Keratinocyte (primary cell): Measurements from ENCODE around the gene LGR6. TPM values are rescaled to one million over a fixed set of nuclear protein-coding genes. Genes with fewer than 3 reads are reported as not detected.

ENCODE experiments used
- DNase-seq: peaks from one replicate; pipeline ENCODE4 v3.0.0-alpha.2; 2011; ENCODE audit warnings: low read depth, missing footprints, low spot score
- FAIRE-seq: peaks from 2 replicates; lab custom pipeline; 2011; peaks lifted over from hg19 to GRCh38; lab: Jason Lieb, UNC
- H2AFZ ChIP-seq: 2 replicates; pipeline ENCODE4 v1.6.0; 2012; ENCODE audit warnings: low read length, control low read depth, inconsistent platforms; ENCODE audit not compliant: control insufficient read depth
- H3K27ac ChIP-seq: 2 replicates; pipeline ENCODE4 v1.5.1; 2011; ENCODE audit warnings: low read length; ENCODE audit not compliant: control insufficient read depth, insufficient read depth
- H3K27me3 ChIP-seq: 3 replicates; pipeline ENCODE4 v1.6.0; 2011; ENCODE audit warnings: low read length; ENCODE audit not compliant: control insufficient read depth, insufficient read depth; ENCODE audit errors: extremely low read depth
- H3K36me3 ChIP-seq, 2 experiments: 2 replicates in 1 of 2; 3 replicates in 1 of 2; pipeline ENCODE4 v1.5.1; 2011; ENCODE audit warnings: low read length in 2 of 2, mild to moderate bottlenecking in 1 of 2; ENCODE audit not compliant: control insufficient read depth in 2 of 2, insufficient read depth in 2 of 2; ENCODE audit errors: extremely low read depth in 1 of 2
- H3K4me1 ChIP-seq: 3 replicates; pipeline ENCODE4 v1.5.1; 2011; ENCODE audit warnings: low read length; ENCODE audit not compliant: control insufficient read depth, insufficient read depth; ENCODE audit errors: extremely low read depth
- H3K4me2 ChIP-seq: 3 replicates; pipeline ENCODE4 v1.6.0; 2011; ENCODE audit warnings: low read depth, low read length; ENCODE audit not compliant: control insufficient read depth, insufficient read depth; ENCODE audit errors: extremely low read depth
- H3K4me3 ChIP-seq, 3 experiments: fragments of 200-600 bp in 1 of 3; sonication (generic) in 1 of 3; 2 replicates in 2 of 3; 3 replicates in 1 of 3; pipeline ENCODE4 v1.5.1; 2011 to 2016; ENCODE audit warnings: low read length in 3 of 3, mild to moderate bottlenecking in 3 of 3, control low read depth in 2 of 3, inconsistent platforms in 1 of 3, low read depth in 1 of 3, mixed read lengths in 1 of 3, mixed run types in 1 of 3, moderate library complexity in 1 of 3; ENCODE audit not compliant: control insufficient read depth in 2 of 3, insufficient read depth in 2 of 3; ENCODE audit errors: extremely low read depth in 1 of 3
- H3K79me2 ChIP-seq: 2 replicates; pipeline ENCODE4 v1.6.0; 2012; ENCODE audit warnings: low read length; ENCODE audit not compliant: control insufficient read depth, insufficient read depth
- H3K9ac ChIP-seq: 3 replicates; pipeline ENCODE4 v1.6.0; 2011; ENCODE audit warnings: low read length; ENCODE audit not compliant: control insufficient read depth, insufficient read depth; ENCODE audit errors: extremely low read depth
- H3K9me1 ChIP-seq: 3 replicates; pipeline ENCODE4 v1.6.0; 2011; ENCODE audit warnings: low read length; ENCODE audit not compliant: control insufficient read depth, insufficient read depth; ENCODE audit errors: extremely low read depth
- H3K9me3 ChIP-seq: 2 replicates; pipeline ENCODE4 v1.5.1; 2012; ENCODE audit warnings: low read depth, low read length; ENCODE audit not compliant: control insufficient read depth
- H4K20me1 ChIP-seq: 3 replicates; pipeline ENCODE4 v1.6.0; 2011; ENCODE audit warnings: low read length; ENCODE audit not compliant: control insufficient read depth, insufficient read depth; ENCODE audit errors: extremely low read depth
- EZH2 ChIP-seq: IDR thresholded peaks from one replicate; pipeline ENCODE4 v1.6.1; 2012; ENCODE audit warnings: inconsistent platforms, mild to moderate bottlenecking, low read length, moderate library complexity
- dilution Hi-C: fragments of 300-500 bp; cut with MboI; formaldehyde crosslinking; loops from one replicate; pipeline ENCODE4 v1.7.0; 2020; ENCODE audit warnings: low sequenced_read_pairs; ENCODE audit not compliant: extremely low pct_ligation_motif_present
- polyA plus RNA-seq, 5 experiments: library from polyadenylated mRNA; depleted of rRNA in 3 of 5; stranded (reverse) in 3 of 5; stranded (forward) in 1 of 5; unstranded in 1 of 5; fragments of >200 nt; gene quantifications; 1 replicate in 1 of 5; 2 replicates in 3 of 5; 3 replicates in 1 of 5; pipeline versions ENCODE4 v1.2.1 to v1.2.3, GENCODE V29; 2011 to 2012; ENCODE audit warnings: missing spikeins in 2 of 5, low read depth in 1 of 5, low replicate concordance in 1 of 5
- TF ChIP-seq, protein P1 (sequence below), 3 experiments: IDR thresholded peaks in 1 of 3; conservative IDR thresholded peaks in 1 of 3; optimal IDR thresholded peaks in 1 of 3; 2 replicates in 2 of 3; 3 replicates in 1 of 3; pipeline versions ENCODE3 to v1.5.1; 2011; ENCODE audit warnings: low read length in 3 of 3, mild to moderate bottlenecking in 3 of 3, moderate library complexity in 2 of 3, control low read depth in 1 of 3, inconsistent platforms in 1 of 3; ENCODE audit not compliant: insufficient read depth in 2 of 3; ENCODE audit errors: extremely low read depth in 1 of 3

The LGR6 gene
- polyA plus RNA-seq, 1 donor (not counting 4 experiments of a cell fraction or from before 2014, with no cell fraction given) = 0.42 TPM

DNA sequence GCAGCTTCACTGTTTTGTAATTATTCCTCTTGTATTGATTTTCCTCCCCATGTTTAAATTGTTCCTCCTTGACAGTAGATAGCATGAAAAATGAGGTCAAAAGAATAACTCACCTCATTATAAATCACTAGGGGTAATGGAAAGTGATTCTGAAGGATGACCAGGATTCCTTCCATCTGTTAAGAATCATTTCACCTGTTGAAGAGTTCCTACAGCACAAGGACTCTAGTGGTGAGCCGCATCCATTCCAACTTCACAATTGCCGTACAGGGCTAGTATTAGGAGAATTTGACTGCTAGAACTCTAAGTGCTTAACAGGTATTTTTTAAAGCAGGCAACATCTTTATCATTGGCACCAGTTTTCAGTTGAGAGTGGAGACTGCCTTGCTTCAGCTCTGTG is 168.6 kb downstream of the LGR6 start:
- H2AFZ ChIP-seq = no peak overlapping the region
- H3K4me3 ChIP-seq = no peak overlapping the region
- H3K4me1 ChIP-seq = peaks cover 4% of the 10 kb centered on the region
- no peaks in the 10 kb centered on the region for H4K20me1 ChIP-seq
- H3K36me3 ChIP-seq = no peaks in the 10 kb centered on the region
- peaks cover 5% of the 10 kb centered on the region for H3K79me2 ChIP-seq
- DNase-seq = no peak
- TF ChIP-seq, protein P1, sequence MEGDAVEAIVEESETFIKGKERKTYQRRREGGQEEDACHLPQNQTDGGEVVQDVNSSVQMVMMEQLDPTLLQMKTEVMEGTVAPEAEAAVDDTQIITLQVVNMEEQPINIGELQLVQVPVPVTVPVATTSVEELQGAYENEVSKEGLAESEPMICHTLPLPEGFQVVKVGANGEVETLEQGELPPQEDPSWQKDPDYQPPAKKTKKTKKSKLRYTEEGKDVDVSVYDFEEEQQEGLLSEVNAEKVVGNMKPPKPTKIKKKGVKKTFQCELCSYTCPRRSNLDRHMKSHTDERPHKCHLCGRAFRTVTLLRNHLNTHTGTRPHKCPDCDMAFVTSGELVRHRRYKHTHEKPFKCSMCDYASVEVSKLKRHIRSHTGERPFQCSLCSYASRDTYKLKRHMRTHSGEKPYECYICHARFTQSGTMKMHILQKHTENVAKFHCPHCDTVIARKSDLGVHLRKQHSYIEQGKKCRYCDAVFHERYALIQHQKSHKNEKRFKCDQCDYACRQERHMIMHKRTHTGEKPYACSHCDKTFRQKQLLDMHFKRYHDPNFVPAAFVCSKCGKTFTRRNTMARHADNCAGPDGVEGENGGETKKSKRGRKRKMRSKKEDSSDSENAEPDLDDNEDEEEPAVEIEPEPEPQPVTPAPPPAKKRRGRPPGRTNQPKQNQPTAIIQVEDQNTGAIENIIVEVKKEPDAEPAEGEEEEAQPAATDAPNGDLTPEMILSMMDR (optimal IDR thresholded peaks at IDR 0.05 in 1 of 3, IDR thresholded peaks at IDR 0.05 in 1 of 3, conservative IDR thresholded peaks at IDR 0.05 in 1 of 3; ENCODE audit: extremely low read depth in 1 of 3, insufficient read depth in 2 of 3, low read length in 3 of 3) = no peak
- TF ChIP-seq EZH2 = no peak
- no peak overlapping the region for H3K4me2 ChIP-seq
- no peak for FAIRE-seq
- dilution Hi-C loops = no loop called here
- H3K27ac ChIP-seq = no peak overlapping the region
- H3K9me1 ChIP-seq = no peaks in the 10 kb centered on the region
- H3K9me3 ChIP-seq = no peaks in the 10 kb centered on the region
- H3K9ac ChIP-seq = no peak overlapping the region
- H3K27me3 ChIP-seq = no peaks in the 10 kb centered on the region

DNA sequence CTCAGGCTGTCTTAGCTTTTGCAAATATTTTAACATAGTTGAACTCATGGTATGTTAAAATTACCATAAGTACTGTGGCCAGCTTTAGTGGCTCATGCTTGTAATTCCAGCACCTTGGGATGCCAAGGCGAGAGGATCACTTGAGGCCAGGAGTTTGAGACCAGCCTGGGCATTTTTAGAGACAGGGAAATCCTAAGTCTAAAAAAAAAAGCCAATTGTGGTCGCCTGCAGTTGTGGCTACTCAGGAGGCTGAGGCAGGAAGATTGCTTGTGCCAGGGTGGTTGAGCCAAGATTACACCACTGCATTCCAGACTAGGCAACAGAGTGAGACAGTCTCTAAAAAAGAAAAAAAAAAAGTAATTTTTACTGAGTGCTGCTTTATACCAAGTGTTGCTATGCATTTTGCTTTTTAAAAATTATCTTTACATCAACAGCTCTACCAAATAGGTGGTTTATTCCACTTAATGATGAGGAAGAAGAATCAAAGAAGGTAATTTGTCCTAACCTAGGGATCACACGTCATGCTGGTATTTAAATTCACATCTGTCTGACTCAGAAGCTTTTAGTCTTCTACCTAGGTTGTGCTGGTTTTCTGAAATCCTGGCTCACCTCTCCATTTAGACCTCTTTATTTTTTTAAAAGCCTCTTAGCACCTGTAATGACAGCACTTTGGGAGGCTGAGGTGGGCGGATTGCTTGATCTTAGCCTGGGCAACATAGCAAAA is 171.7 kb downstream of the LGR6 start:
- Histone ChIP-seq H3K4me1 (peaks cover 4% of the 10 kb centered on the region), H3K27me3 (no peaks in the 10 kb centered on the region), H3K79me2 (peaks cover 5% of the 10 kb centered on the region), H3K4me3 (no peak overlapping the region), H3K9me1 (no peaks in the 10 kb centered on the region), H3K4me2 (no peak overlapping the region), H3K9ac (no peak overlapping the region), H2AFZ (no peak overlapping the region), H3K36me3 (no peaks in the 10 kb centered on the region), H4K20me1 (no peaks in the 10 kb centered on the region), H3K9me3 (no peaks in the 10 kb centered on the region), H3K27ac (no peak overlapping the region)
- TF ChIP-seq, protein P1 (optimal IDR thresholded peaks at IDR 0.05 in 1 of 3, IDR thresholded peaks at IDR 0.05 in 1 of 3, conservative IDR thresholded peaks at IDR 0.05 in 1 of 3; ENCODE audit: extremely low read depth in 1 of 3, insufficient read depth in 2 of 3, low read length in 3 of 3) = no peak
- no peak for TF ChIP-seq EZH2
- dilution Hi-C loops = no loop called here
- FAIRE-seq (no peak), DNase-seq (no peak)
